ENCODE results near the gene DOCK9.

DOCK9 gene

GRCh38 chr13:98883998-98884397 is 93.9 kb downstream of the DOCK9 start:
- no peak for DNase-seq

DNA sequence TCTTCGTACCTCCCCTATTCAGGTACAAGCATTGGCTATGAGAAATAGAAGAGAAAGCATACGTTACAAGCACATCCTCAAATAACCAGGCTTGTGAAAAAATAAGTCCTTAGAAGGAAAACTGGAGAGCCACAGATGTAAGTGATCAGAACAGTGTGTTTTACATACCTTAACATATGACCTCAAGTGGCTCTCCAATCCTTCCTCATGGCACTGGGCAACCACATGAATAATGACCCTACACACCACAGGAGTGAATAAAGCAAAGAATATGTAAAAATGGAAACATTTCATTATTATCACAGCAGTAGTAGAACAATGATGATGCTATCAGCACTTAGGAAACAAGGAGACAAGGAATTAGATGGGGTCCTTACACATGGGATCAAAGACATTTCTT is 96.5 kb downstream of the DOCK9 start:
- no peak for DNase-seq

GRCh38 chr13:98880677-98881076 is 97.2 kb downstream of the DOCK9 start:
- no peak for DNase-seq

- DNase-seq = no peak
These were observed 97.9 kb downstream of the DOCK9 start for GRCh38 chr13:98879957-98880356.

- DNase-seq = no peak
These were observed 98.7 kb downstream of the DOCK9 start for GRCh38 chr13:98879127-98879520.

GRCh38 chr13:98878486-98879126 is 99.3 kb downstream of the DOCK9 start:
- no peak for DNase-seq

- no peak for DNase-seq
These were observed 99.9 kb downstream of the DOCK9 start for GRCh38 chr13:98877936-98878335.

DNA sequence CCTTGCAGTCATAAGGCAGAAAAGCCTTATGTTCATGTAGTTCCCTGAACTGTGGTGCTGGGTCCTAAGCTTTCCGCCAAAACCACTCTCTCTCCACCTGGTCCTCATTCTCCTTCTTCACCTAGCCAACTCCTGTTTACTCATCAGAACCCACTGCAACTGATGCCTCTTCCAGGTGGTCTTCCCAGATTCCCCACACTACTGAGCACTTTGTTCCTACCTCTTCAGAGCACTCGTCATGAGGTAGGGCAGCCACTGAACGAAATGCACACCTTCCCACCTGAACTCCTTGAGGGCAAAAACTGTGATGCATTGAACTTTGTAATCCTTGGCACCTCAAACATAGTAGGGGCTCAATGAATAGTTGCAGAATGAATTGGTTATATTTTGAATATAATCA is 100.4 kb downstream of the DOCK9 start:
- DNase-seq = no peak

DNA sequence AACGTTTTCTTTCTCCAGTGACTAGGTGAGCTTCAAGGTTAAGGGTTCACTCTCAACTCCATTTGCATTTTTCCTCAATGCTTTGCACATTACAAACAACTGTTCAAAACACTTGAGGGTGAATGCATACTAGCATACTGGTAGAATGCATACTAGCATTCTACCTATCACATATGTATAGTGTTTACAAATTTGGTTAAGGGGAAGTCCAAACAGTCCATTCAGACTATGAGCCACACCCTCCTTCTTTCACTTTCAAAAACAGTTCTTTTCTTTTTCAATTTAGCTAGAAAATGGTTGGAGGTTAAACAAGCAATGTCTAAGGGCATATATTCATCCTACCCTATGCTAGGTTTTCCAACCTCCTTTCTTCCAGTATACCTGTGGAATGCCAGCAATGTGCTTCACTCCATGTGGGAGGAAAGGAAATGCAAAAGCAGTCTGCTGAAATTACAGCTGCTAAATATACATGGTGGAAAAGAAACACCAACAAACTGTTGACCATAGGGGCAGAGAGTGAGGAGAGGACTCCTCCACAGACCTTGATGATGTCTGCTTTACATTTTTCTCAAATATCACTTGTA is 102.6 kb downstream of the DOCK9 start:
- no peak for DNase-seq

- peak; percentile 16 for DNase-seq
These were observed 103.9 kb downstream of the DOCK9 start for GRCh38 chr13:98874029-98874397.

GRCh38 chr13:98873377-98874028 is 104.4 kb downstream of the DOCK9 start:
- no peak for DNase-seq

DNA sequence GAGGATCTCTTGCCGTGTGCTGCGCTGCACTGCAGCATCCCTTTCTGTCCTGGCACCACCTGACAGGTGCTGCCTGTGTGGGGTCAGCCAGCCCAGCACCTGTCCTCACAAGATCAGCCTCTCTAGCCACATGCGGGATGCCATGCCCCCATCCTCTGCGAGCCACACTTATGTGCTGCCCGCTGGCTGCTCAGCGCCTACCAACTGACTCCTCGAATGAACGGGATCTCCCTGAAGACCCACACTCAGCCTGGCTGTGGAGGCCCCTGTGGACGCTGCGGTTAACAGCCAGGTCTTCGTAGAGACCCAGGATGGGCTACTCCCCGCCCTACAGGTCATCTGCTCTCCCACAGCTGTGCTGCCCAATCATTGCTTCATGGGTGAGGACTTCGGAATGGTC is 106.1 kb downstream of the DOCK9 start:
- no peak for DNase-seq

DNA sequence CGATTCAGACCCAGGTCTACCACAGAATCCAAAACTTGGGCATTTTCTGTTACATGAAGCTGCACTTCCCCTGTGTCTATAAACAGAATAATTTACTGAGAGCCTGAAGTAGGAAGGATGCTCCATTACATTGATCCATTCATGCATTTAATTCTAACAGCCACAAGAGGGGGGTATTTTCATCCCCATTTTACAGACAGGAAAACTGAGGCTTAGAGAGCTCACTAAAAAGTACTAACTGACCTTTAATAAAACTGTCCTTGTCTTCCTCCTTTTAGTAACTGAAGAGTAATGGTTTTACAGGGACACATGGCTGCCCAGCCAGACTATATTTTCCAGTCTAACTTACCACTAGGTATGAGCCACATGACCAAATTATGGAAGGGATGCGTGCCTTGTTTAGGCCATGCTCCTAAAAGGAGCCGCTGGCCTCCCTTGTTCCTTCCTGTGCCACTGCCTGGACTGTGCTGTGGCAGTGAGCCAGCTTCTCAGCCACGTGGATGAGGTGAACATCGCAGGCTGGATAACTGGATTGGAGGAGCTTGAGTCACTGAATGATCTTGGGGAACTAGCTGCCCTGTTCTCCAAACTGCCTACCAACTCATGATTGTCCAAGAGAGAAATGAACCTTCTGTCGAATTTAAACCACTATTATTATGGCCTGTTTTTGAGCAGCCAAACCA is 108.3 kb downstream of the DOCK9 start:
- no peak for DNase-seq

GRCh38 chr13:98868932-98869331 is 108.9 kb downstream of the DOCK9 start:
- DNase-seq = no peak

DNA sequence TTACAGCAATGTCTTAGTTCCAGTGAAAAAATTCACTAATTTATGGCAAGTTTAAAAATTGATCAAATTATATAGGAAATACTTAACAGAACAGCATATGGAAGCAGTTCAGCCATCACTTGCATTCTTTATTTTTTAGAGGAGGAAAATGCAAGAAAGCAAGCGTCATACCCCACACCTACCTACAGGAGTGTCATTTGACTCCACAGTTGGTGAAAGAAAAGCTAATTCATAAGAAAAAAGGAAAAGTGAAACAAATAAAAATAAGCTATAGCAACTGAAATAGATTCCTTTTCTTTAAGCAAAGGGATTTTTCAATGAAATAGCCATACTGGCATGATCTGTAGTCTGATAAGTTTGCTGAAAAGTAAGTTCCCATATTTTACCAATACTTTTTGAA is 111.0 kb downstream of the DOCK9 start:
- DNase-seq = no peak

GRCh38 chr13:98860491-98860890 is 117.4 kb downstream of the DOCK9 start:
- DNase-seq = no peak

GRCh38 chr13:98858191-98858590 is 119.7 kb downstream of the DOCK9 start:
- no peak for DNase-seq

DNA sequence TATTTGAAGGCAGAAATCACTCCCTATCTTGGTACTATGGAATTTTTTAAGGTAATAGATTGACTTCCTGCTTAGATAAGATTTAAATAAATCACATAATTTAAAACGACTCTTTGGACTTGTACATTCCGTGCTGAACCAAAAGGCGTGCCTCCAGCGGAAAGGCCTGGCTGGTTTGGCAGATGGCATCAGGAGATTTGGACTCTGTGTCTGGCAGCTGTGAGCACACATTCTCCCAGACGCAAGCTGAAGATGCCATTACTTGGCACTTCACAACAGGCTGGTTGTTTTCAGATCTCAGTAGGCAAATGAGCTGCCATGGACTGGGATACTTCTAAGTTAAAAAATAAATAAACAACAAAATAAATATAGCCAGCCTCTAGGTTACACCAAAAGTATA is 120.9 kb downstream of the DOCK9 start:
- DNase-seq = no peak

DNA sequence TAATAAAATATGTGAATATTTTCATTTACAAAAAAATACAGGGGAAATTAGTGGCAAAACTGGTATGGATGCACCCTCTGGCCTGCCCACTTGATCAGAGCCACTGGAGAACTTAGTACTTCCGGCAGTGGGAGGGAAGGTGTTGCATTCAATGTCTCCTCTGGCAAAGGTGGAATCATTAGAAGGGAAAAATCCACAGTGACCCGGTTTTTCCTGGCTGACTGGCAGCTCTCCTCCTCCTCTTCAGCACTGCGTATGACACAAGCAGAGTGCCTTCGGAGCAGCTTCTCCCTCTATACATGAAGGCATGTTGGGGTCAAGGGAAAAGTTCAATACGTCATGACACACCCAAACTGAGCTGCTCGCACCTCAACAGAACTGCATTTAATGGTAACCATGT is 123.4 kb downstream of the DOCK9 start:
- no peak for DNase-seq

DNA sequence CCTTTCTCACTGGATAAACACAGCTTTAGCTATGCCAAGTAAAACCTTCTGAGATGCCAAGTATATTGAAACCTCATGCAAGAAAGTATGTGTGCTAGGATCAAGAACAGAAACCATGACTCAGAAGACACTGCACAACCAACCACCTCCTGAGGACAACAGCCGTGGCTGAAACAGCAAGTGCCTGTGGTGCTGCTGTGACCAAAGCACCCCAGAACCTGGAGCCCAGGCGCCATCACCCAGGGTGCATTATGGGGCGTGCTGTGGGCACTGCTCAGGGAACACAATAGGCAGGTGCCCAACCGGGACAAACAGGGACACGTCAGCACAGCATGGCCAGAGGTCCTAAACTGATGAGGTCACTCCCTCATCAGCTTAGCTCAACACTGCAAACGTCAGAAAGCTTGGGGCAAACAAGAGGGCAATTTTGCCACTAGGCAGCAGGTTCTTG is 124.1 kb downstream of the DOCK9 start:
- peak; percentile 85 for DNase-seq

GRCh38 chr13:98851276-98851675 is 126.6 kb downstream of the DOCK9 start:
- DNase-seq = no peak

- DNase-seq = no peak
These were observed 129.1 kb downstream of the DOCK9 start for GRCh38 chr13:98848746-98849145.

GRCh38 chr13:98847780-98848179 is 130.1 kb downstream of the DOCK9 start:
- DNase-seq = no peak

GRCh38 chr13:98846986-98847385 is 130.9 kb downstream of the DOCK9 start:
- no peak for DNase-seq
